NCI-H187 treated with DMSO at 0.1 percent for 48 hours (cell line): ENCODE results near the gene FUNDC2.

ENCODE experiments used
- DNase-seq: peaks from one replicate; lab custom pipeline; 2025; lab: John Stamatoyannopoulos, UW

Gene FUNDC2

DNA sequence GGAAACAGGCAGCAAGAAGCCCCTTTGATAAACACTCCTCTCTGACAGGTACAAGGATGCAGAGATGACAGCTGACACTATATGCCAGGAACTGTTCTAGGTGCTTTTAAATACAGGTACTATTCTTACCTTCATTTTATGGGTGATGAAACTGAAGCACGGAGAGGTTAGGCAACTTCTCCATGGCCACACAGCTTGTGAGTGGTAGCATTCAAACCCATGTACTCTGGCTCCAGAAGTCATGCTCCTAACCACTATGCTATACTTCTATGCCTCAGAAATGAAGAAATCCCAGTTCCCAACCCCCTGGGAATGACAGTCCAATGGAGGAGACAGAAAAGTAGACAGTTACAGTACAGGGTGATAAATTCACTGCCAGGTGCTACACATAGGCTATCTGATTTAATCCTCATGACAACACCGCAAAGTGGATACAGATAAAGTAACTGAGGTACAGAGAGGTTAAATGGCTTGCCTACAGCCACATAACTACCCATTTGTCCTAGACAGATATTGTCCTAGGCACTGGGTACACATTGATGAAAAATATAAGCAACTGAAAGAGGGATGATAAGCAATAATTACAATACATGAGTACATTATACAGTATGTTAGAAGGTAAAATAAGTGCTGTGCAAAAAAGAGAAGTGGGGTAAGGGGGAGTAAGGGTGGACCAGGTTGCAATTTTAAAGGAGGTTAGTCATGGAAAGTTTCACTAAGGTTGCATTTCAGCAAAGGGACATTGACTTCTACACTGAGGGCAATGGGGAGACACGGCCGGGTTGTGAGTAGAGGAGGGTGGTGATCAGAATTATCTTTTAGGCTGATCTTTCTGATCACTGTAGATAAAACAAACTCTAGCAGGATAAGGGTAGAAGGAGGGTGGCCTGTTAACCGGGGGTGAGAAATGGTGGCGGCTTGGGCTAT is 2.5 kb upstream of the FUNDC2 start:
- no peak for DNase-seq

DNA sequence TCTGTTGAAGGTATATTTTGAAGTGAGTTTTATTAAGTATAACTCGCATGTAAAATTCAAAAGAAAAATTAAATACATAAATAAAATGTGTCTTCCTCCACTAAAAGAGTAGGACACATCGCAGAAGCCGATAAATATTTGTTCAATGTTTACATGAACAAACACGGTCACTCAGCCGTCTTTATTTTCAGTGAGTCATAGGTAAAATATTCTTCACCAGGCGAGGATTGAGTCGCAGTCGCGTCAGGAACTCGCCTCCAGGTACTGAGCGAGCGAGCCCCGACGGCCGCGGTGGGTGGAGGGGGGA is 271 bp upstream of the FUNDC2 start:
- no peak for DNase-seq

DNA sequence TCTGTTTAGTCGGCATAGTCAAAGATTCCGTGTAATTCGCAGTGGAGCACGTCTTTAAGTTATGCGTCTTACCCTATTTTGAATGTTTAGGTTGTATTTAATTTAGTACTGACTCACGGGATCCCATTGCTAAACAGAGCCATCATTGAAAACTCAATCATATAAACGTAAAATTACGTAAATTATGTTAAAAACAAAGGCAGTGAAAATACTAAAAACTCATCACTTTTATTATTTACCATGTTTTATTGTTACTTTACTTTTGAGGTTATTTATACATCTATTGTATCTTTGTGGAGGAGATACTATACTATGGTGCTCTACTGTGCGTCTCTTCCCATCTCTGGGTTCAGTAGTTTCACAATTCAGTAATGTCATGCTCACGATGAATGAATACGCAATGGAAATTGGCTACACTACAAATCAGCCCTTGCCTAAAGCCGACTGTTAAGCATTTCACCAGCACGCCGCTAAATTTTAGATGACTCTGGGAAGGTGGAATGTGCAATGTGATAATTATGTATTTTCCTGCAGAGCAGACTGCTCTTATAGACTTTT is 944 bp downstream of the FUNDC2 start:
- no peak for DNase-seq

DNA sequence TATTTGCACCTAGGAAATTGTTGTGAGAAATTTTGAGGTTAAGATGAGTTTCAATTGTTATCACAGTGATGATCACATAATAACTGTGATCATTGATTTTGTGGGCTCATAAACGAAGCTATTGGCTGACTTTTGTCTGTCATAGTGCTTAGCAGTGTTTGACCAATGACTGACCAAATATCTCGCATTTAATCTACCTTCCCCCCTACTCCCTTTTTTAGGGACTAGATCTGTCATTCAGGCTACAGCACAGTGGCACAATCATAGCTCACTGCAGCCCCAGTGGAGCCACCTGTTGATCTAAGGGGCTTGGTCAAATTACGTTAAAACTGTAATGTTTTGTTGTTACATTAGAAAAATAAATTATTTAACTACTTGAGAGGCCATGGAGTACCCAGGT is 1.5 kb downstream of the FUNDC2 start:
- DNase-seq, result no peak

DNA sequence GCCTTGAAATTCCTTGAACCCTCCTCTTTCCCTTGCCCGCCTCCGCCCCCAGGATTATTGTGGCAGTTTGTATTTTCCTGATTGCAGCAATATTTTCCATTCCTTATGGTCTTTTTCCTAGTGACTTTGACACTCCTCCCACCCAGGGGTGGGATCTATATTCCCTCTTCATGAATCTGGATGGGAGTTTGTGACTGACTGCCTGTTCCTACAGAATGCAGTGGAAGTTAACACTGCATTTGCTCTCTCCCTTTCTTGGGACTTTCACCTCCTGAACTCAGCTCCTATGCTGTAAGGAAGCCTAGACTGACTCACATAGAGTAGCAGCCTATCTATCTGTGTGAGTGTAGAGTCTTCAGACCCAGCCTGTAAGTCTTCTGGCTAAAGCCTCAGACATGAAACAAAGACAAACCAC is 2.2 kb downstream of the FUNDC2 start:
- DNase-seq, result no peak

DNA sequence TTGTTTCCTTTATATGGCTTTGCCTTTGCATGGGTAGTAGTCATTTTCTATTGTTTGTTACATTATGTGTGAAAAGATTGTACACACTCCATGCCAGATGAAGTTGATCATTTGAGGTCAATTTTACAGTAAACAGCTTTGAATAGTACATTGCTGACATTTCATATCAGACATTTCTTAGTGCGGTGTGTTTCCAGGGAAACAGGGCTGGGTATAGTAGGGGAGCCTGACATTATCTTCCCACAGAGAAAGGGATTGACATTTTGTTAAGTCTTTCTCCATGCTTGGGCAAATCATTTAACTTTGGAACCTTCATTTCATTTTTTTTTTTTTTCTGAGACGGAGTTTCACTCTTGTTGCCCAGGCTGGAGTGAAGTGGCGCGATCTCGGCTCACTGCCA is 5.0 kb downstream of the FUNDC2 start:
- DNase-seq, result no peak

DNA sequence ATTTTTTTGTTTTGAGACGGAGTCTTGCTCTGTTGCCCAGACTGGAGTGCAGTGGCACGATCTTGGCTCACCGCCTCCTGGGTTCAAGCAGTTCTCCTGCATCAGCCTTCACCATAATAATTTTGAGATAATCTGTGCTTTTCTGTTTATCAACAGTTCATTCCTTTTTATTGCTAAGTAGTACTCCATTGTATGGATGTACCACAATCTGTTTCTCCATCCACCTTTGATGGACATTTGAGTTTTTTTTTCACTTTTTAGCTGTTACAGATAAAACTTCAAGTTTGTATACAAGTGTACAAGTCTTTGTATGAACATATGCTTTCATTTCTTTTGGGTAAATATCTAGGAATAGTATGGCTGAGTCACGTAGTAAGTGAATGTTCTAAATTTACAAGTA is 9.0 kb downstream of the FUNDC2 start:
- no peak for DNase-seq

DNA sequence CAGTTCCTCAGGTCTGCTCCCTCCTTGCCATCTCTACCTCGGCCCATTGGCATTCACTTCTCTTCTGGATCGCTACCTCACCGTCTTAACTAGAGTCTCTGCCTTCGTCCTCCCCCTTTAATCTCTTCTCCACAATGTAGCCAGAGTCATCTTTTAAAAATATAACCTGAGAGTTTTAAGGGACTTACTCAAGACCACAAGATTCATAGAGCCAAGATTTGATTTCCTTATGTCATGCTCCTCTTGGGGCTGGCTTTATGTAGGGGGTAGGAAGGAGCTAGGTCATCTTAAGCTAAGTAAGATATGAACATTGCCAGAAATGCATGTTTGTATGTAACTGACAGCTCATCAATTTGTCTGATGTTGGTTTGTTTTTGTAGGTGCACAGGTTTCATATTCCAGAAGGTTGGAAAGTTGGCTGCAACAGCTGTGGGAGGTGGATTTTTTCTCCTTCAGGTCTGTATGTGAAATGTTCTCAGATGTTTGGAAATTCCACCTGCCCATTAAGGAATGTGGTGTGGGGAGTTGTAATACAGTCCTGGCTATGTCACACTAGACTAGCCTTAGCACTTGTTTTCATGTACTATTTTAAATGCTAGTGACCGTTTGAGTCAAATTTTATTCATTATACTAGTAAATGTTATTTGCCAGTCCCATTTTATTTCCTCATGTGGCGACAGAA is 19.6 kb downstream of the FUNDC2 start:
- no peak for DNase-seq

DNA sequence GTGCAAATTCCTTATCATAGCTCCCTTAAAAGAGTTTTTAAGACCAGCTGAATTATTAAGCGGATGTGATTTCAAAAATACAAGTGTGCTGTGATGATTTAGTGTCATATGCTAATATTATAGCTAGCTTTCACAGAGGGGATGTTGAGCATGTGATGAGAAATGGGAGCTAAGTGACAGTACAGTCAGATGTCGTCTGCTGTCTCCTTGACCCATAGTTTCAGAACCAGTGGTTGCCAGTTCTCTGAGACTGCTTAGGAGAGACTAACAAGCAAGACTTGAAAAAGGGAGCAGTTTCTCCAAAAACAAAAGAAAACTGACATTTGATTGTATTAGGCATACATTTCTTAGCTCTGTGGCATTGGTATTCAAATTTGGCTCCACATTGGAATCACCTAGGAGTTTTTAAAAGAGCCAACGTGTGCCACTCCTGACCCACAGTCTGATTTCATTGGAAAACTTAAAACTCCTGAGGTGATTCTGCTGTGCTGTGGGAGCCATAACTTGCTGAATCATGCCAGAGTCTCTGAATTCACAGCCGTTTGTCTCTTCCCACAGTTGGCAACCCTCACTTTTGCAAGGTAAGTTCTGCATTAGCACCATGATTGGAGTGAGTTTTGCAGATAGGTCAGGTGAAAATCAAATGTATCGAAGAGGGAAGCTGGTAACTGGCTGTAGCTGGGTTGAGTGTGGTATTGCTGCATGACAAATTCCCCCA is 20.3 kb downstream of the FUNDC2 start:
- DNase-seq, result no peak

DNA sequence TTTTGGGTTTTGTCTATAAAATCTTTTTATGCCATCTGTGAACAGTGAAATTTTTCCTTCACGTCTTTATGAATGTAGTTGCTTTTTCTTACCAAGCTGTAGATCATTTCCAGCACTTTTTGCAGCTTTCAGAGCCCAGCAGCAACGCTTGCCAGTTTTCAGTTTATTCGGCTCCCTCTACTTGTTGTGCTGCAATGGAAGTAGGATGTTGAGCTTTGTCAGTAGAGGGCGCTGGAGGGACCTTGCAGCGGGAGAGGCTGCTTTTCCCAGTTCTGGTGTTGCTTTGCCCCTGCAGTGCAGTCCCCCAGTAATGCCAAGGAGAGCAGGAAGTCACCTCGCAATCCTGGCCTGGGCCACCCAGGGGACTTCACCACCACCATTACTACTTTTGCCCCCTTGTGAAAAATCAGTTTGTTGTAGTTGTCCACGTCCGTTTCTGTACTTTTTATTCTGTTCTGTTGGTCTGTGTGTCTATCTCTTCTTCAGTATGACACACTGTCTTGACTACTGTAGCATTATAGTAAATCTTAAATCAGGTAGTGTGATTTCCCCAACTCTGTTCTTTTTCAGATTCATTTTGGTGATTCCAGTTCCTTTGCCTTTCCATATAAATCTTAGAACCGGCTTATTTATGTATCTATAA is 22.5 kb downstream of the FUNDC2 start:
- DNase-seq, result no peak

DNA sequence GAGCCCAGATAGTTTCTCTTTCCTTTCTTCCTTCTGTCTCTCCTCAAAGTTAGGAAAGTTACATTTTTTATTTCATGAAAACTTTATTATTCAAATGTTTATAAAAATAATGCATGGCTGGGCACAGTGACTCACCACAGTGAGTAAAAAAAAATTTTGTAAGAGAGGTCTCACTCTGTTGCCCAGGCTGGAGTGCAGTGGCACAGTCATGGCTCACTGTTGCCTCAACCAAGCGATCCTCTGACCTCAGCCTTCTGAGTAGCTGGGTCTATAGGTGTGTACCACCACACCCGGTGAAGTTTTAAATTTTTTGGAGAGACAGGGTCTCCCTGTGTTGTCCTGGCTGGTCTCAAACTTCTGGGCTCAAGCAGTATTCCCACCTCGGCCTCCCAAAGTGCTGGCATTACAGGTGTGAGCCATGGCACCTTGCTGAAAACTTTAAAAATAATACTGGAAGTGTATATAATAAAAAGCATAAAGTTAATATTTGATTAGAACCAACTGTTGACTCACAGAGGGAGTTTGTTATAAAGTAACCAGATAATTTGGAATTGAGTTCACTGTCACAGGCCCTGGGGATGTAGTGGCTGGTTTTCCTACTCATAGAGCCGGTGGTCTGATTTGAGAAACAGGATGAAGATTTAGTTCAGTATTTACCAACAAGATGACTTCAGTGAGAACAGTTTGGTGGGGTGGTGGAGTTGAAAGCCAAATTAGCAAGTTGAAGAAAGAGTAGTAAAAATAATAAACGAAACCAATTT is 26.3 kb downstream of the FUNDC2 start:
- no peak for DNase-seq

DNA sequence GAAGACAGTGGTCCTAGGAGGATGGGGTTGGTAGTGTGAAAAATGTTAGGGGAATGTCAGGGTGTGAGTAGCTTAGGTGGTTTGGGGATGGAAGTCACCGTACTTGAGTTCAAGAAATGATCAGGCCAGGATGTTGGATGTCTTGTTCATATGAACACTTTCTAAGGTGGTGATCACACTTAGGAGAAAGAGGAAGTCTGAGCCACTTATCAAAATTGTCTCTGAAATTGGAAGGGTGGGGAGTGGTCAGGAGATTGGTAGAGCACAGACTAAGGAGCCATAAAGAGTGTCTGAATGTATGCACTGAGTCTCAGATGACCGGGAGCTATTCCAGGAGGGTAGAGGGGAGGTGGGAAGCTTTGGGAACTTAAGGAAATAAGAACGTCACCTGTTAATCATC is 27.0 kb downstream of the FUNDC2 start:
- DNase-seq, result no peak

DNA sequence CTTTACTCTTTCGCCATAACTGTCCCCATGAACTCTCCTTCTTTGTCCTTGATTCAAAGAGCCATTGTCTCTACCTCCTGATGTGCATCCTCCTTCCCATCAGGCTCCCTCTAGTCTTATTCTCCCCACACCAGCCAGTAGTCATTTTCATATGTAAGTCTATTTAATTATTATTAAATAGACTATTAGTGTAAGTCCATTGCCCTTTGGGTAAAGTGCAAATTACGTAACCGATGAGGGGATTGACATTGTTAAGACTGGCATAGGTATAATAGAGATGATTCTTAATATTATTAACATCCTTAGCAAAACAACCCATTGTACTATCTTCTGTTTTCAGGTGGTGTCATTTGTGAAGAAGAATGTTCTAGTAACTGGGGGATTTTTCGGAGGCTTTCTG is 27.6 kb downstream of the FUNDC2 start:
- DNase-seq, result no peak

DNA sequence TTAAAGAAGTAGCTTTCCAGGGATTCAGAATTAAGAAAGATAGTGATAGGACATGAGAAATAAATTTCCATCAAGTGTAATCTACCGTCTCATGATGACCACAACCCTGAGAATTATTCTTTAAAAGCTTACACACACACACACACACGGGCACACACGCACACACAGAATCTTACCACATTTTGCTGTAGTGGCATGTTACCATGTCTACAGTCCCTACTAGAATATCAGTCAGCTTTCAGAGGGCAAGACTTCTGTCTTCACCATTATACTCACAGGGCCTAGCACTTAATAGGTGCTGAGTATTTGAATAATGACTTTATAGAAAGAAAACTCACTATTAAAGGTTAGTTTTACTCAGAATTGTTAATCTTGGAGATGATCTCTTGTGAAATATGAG is 28.9 kb downstream of the FUNDC2 start:
- no peak for DNase-seq

DNA sequence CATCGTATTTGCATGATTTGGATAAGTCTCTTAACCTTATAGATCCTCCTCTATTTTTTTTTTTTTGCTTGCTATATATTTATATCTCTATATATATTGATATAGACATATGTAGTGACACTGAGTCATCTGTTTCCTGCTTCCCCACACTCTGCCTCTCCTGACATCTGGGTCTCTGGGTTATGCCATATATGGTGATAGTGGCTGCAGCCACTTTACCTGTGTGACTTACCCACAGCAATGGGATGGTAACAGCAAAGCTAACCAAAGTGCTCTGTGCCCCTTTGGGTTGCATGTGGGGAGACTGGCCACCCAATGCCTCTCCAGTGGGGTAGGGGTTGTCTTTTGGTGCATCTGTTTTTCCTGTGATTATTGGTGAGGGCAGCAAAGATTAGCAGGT is 29.8 kb downstream of the FUNDC2 start:
- no peak for DNase-seq

DNA sequence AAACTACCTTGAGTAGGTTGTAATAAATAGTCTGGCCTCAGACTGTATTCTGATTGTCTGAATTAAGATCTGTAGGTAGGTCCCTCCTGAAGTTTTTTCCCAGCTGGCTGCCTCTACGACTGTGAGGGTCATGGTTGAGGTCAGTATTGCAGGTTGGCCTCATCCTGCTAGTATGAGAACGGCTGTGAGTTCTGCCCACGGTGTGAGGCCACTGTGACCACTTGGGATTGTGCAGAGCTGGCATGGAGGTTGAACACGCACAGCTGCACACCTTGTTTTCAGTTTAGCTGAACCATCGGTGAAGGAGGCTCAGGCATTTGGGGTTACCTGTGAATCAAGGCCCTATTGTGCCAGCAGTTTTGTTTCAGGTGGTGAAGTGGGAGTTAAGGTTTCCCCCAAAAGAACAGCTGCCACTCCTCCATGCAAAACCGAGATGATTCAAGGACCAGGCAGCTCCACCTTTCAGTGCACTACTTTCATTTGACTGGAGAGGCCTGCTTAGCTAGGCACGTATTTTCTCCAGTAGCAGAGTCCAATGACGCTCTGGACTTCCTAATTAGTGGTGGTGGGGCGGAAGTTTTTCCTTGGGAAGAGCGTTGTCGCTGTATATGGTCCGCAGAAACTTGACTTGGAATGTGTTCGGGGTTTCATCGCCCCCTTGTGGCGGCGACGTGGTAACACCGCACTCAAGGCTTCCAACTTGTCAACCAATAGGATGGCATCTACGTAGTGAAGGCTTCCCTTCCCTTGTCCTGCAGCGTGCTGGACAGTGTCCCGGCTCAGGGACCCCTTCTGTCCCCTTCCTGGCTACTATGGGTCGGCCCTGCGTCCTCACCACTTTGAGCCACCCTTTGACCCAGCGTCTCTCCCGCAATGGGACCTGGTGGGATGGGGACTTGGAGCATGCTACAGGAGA is 30.5 kb downstream of the FUNDC2 start:
- DNase-seq, result no peak

DNA sequence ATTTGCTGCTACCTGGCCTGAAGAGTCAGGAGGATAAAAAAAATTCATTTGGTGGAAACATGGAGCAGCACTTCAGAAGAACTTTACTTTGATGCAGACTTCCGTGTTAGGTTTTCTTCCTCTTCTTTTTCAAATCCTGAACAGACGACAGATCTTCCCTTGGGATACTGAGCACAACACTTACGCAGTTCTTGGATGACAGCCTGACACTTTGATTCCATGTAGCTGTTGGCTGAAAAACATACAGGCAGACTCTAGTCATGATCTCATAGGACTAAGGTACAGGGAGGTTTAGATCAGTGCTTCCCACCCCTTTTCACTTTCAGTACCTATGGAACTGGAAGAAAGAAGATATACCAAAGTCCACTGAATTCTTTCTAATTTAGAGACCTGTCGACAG is 35.1 kb downstream of the FUNDC2 start:
- no peak for DNase-seq

DNA sequence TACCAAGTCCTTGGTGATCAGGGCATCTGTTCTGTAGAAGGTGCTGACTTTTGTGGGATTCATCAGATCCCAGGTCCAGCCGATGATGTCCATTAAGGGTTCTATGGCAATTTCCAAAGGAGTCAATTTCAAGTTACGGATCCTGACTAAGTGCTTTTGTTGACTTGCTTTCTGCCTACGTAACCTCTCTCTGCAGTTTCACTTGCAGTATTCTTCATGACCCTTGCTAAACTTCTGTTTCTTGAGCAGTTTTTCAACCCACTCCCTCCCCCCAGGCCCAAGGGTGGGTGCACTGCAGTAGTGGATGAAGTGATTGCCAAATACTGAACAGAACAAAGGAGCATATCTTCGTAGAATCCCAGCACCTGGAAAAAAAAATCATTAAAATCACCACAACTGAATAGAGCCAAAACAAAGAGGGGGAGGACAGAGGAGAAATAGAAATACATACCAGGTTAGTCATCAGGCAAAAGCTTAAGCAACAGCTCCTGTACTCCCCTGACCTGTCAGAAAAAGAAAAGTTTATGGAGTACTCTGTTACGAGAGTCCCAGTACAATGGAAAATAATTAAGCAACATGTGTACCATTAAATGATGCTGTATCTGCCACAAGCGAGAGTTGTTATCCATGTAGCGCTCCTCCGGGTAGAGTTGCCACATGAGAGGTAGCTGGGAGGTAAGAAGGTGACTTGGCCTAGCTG is 38.5 kb downstream of the FUNDC2 start:
- DNase-seq, result no peak

DNA sequence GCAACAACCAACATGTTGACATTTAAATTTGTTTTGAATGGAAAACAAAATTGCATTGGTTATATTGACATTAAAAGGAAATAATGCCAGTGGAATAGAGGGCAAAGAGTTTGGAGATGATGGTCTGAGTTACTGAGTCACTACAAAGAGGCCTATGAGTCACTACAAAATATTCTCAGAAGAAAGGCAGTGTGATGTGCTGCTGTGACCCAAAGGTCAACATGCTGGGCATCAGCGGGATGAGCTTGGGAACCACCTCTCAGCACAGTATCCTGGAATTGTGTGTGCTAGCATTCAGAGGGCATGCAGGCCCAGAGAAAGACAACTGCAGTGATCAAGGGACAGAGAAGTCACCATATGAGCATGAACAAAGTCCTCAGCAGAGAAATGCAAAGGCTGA is 41.5 kb downstream of the FUNDC2 start:
- DNase-seq, result no peak

DNA sequence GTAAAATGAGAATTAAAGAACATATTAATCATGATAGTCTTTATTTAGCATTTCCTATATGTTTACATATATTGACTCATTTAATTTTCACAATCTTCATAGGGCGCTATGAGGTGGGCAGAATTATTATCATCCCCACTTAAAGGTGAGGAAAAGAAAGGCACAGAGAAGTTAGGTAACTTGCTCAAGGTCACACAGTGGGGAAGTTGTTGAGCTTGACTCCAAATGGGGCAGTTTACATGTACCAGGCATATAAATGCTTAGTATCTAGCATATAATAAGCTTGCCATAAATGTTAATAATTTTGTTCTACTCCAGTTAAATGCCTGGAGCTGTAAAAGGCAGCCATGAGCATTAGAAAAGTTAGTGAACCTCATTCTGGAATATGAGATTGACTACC is 42.8 kb downstream of the FUNDC2 start:
- no peak for DNase-seq
